MCF 10A (cell line): ENCODE results near the gene CNDP2. TPM values are rescaled to one million over a fixed set of nuclear protein-coding genes. Genes with fewer than 3 reads are reported as not detected.
A peak's percentile ranks its signal among the peaks of the same experiment; 100 is the strongest.

Experiments used
- BruUV-seq: library from RNA; stranded (reverse); fragments of 400-500 nt; replicated peaks from 2 replicates; lab custom pipeline; 2021; lab: Mats Ljungman, UMichigan
- CTCF ChIA-PET: fragments of 300-600 bp; sonication (Branson Sonifier 250); formaldehyde crosslinking; extraction: SDS; loops from one replicate; lab custom pipeline; 2021; ENCODE audit warnings: antibody characterized with exemption, inconsistent platforms; lab: Yijun Ruan, JAX
- POLR2A ChIA-PET: fragments of 300-600, 350-650 bp; sonication (Branson Sonifier 250); formaldehyde crosslinking; extraction: SDS; loops from one replicate; lab custom pipeline; 2020; ENCODE audit warnings: antibody characterized with exemption, inconsistent platforms; lab: Yijun Ruan, JAX
- DNase-seq: peaks from one replicate; pipeline ENCODE4 v3.0.0-alpha.2; 2018; ENCODE audit not compliant: unreplicated experiment
- H3K27ac Mint-ChIP-seq: one replicate; pipeline ENCODE4 v1.8.0; 2022; ENCODE audit warnings: mild to moderate bottlenecking, low read depth, mixed read lengths; ENCODE audit not compliant: unreplicated experiment
- H3K27me3 Mint-ChIP-seq: one replicate; pipeline ENCODE4 v1.8.0; 2022; ENCODE audit warnings: mixed read lengths; ENCODE audit not compliant: insufficient read depth, unreplicated experiment
- H3K36me3 Mint-ChIP-seq: one replicate; pipeline ENCODE4 v1.8.0; 2022; ENCODE audit warnings: mild to moderate bottlenecking, moderate library complexity, mixed read lengths; ENCODE audit not compliant: insufficient read depth, unreplicated experiment
- H3K4me1 Mint-ChIP-seq: one replicate; pipeline ENCODE4 v1.8.0; 2022; ENCODE audit warnings: mixed read lengths; ENCODE audit not compliant: insufficient read depth, unreplicated experiment
- H3K4me3 Mint-ChIP-seq: one replicate; pipeline ENCODE4 v1.8.0; 2022; ENCODE audit warnings: mild to moderate bottlenecking, moderate library complexity, mixed read lengths; ENCODE audit not compliant: unreplicated experiment
- H3K9me3 Mint-ChIP-seq: one replicate; pipeline ENCODE4 v1.8.0; 2022; ENCODE audit warnings: mixed read lengths; ENCODE audit not compliant: unreplicated experiment
- CTCF ChIP-seq: fragments of 200-600 bp; IDR thresholded peaks from one replicate; pipeline ENCODE4 v1.8.0; 2022; ENCODE audit warnings: antibody characterized with exemption, mild to moderate bottlenecking; ENCODE audit not compliant: unreplicated experiment
- intact Hi-C: fragments of 100-400 bp; cut with micrococcal nuclease; formaldehyde crosslinking; loops from 2 replicates; pipeline ENCODE4 v1.14.1; 2022
- total RNA-seq: library from RNA; stranded (reverse); gene quantifications from 2 replicates; pipeline ENCODE4 v1.2.3, GENCODE V29; 2022

The CNDP2 gene
- total RNA-seq, 1 experiment from 2014 or later = 194 TPM

- Mint-ChIP-seq H3K4me1 (peaks cover 25% of the 10 kb centered on the region), H3K27me3 (no peaks in the 10 kb centered on the region)
- CTCF ChIA-PET = interaction anchor here (1.4 to 6.2 kb wide), 2 partner anchors 47 to 192 kb away, joined by 4 to 36 read pairs; no protein-coding TSS in a partner anchor
Observed at GRCh38 chr18:74546007-74546406, 49.8 kb downstream of the CNDP2 start.

GRCh38 chr18:74546751-74547530, 50.8 kb downstream of the CNDP2 start:
- Mint-ChIP-seq H3K36me3 (no peaks in the 10 kb centered on the region), H3K4me1 (peaks cover 20% of the 10 kb centered on the region), H3K9me3 (peaks cover 10% of the 10 kb centered on the region), H3K27ac (no peak overlapping the region), H3K4me3 (no peak overlapping the region), H3K27me3 (no peaks in the 10 kb centered on the region)
- DNase-seq = peak; percentile 33
- intact Hi-C loops = no loop called here
- TF ChIP-seq CTCF = no peak
- CTCF ChIA-PET = interaction anchor here (0.7 to 6.2 kb wide), 5 partner anchors 10 to 205 kb away, joined by 3 to 36 read pairs (median 4); no protein-coding TSS in a partner anchor
- POLR2A ChIA-PET = interaction anchor here (2.0 kb wide), 1 partner anchor 51 kb away, joined by 8 read pairs; the partner anchor contains the start of gene CNDP2
- BruUV-seq = no TSS peak

More at GRCh38 chr18:74546007-74546406, 49.8 kb downstream of the CNDP2 start:
- H3K36me3 Mint-ChIP-seq = no peaks in the 10 kb centered on the region
- no peak overlapping the region for H3K4me3 Mint-ChIP-seq
- no peak for DNase-seq
- H3K9me3 Mint-ChIP-seq = peaks cover 10% of the 10 kb centered on the region
- intact Hi-C loops = no loop called here
- POLR2A ChIA-PET = interaction anchor here (2.0 kb wide), 1 partner anchor 50 kb away, joined by 8 read pairs; the partner anchor contains the start of gene CNDP2
- TF ChIP-seq CTCF = no peak
- BruUV-seq = no TSS peak
- H3K27ac Mint-ChIP-seq = no peak overlapping the region

GRCh38 chr18:74547860-74548259, 51.7 kb downstream of the CNDP2 start:
- peaks cover 10% of the 10 kb centered on the region for H3K9me3 Mint-ChIP-seq
- H3K27me3 Mint-ChIP-seq = peaks cover 1% of the 10 kb centered on the region
- ChIA-PET POLR2A (interaction anchor here (0.6 to 2.0 kb wide), 2 partner anchors 52 kb away, joined by 3 to 8 read pairs; partner anchors contain the start of gene CNDP2), CTCF (interaction anchor here (0.6 to 6.2 kb wide), 6 partner anchors 39 to 226 kb away, joined by 3 to 36 read pairs (median 3); no protein-coding TSS in a partner anchor)
- no peak for DNase-seq
- H3K4me1 Mint-ChIP-seq = peaks cover 11% of the 10 kb centered on the region
- no peak overlapping the region for H3K4me3 Mint-ChIP-seq
- BruUV-seq = no TSS peak
- H3K27ac Mint-ChIP-seq = no peak overlapping the region
- H3K36me3 Mint-ChIP-seq = no peaks in the 10 kb centered on the region
- intact Hi-C loops = no loop called here
- TF ChIP-seq CTCF = no peak

GRCh38 chr18:74549591-74550104, 53.5 kb downstream of the CNDP2 start:
- intact Hi-C loops = no loop called here
- CTCF ChIA-PET = interaction anchor here (0.6 to 6.2 kb wide), 9 partner anchors 17 to 396 kb away, joined by 3 to 36 read pairs (median 4); no protein-coding TSS in a partner anchor
- peaks cover 10% of the 10 kb centered on the region for H3K9me3 Mint-ChIP-seq

More at GRCh38 chr18:74549591-74550104, 53.5 kb downstream of the CNDP2 start:
- POLR2A ChIA-PET = no interaction called here
- TF ChIP-seq CTCF = no peak
- Mint-ChIP-seq H3K4me3 (no peak overlapping the region), H3K27me3 (peaks cover 19% of the 10 kb centered on the region), H3K36me3 (no peaks in the 10 kb centered on the region), H3K27ac (no peak overlapping the region), H3K4me1 (peaks cover 10% of the 10 kb centered on the region)
- no peak for DNase-seq
- BruUV-seq = no TSS peak
